Epithelial cell of umbilical artery (primary cell): ENCODE results near the gene ELOVL5. TPM values are rescaled to one million over a fixed set of nuclear protein-coding genes. Genes with fewer than 3 reads are reported as not detected.

ENCODE experiments used
- total RNA-seq: library from RNA; depleted of rRNA; stranded (reverse); fragments of >200 nt; gene quantifications from 2 replicates; pipeline ENCODE4 v1.2.3, GENCODE V29; 2014

Gene ELOVL5
- total RNA-seq = 75.8 and 78.6 TPM in 2 replicates

GRCh38 chr6:53348371-53349208 lies at the start of gene ELOVL5:
Gene ELOVL5, minus strand, starts transcription at chr6:53348950. Its CDS starts 53,251 bp downstream, at chr6:53295699.

Other genes starting within 250 kb of the ELOVL5 start
- not detected in 2 replicates for gene GCM1, start 200.1 kb downstream of the ELOVL5 start, total RNA-seq
- gene GCLC, start 196.2 kb upstream of the ELOVL5 start, total RNA-seq = 14.6 and 18.1 TPM in 2 replicates